Measurements from ENCODE around the gene EML5.

DNA sequence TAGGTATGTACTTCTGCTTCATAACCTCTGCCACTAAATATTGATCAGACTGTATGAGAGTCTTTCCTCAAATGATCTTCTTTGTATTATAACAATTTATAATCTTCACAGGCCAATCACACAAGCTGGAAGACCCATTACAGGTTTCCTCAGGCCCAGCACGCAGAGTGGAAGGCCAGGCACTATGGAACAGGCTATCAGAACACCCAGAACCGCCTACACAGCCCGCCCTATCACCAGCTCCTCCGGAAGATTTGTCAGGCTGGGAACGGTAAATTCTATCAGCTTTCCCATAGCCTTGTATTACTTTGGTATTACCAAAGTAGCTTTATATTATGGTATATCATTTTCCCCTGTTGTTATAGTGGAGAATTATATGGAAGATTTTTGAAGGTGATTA, 48.2 kb upstream of the EML5 start:
- no peak for TF ChIP-seq EZH2 (IDR thresholded peaks at IDR 0.05; ENCODE audit: low read length, unreplicated experiment)
- TF ChIP-seq, protein P1, sequence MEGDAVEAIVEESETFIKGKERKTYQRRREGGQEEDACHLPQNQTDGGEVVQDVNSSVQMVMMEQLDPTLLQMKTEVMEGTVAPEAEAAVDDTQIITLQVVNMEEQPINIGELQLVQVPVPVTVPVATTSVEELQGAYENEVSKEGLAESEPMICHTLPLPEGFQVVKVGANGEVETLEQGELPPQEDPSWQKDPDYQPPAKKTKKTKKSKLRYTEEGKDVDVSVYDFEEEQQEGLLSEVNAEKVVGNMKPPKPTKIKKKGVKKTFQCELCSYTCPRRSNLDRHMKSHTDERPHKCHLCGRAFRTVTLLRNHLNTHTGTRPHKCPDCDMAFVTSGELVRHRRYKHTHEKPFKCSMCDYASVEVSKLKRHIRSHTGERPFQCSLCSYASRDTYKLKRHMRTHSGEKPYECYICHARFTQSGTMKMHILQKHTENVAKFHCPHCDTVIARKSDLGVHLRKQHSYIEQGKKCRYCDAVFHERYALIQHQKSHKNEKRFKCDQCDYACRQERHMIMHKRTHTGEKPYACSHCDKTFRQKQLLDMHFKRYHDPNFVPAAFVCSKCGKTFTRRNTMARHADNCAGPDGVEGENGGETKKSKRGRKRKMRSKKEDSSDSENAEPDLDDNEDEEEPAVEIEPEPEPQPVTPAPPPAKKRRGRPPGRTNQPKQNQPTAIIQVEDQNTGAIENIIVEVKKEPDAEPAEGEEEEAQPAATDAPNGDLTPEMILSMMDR (conservative IDR thresholded peaks at IDR 0.05; ENCODE audit: low read depth, low read length), result no peak
